GM13977 (cell line): ENCODE data around the gene CEND1.

Experiments
- DNase-seq: peaks from one replicate; pipeline ENCODE4 v3.0.0; 2012; ENCODE audit warnings: low spot score
- CTCF ChIP-seq: IDR thresholded peaks from 2 replicates; pipeline ENCODE4 v1.5.1; 2012; ENCODE audit warnings: mild to moderate bottlenecking, control low read depth; ENCODE audit not compliant: insufficient read depth; ENCODE audit errors: extremely low read depth, missing control alignments
- in situ Hi-C: fragments of 300-500 bp; cut with MboI; formaldehyde crosslinking; loops from one replicate; pipeline ENCODE4 v1.12.0; 2022; ENCODE audit warnings: low sequenced_read_pairs, low pct_unique_long_range_greater_than_20kb, mixed read lengths, inconsistent platforms; ENCODE audit not compliant: unreplicated experiment

CEND1 gene

GRCh38 chr11:836274-836673, 46.4 kb upstream of the CEND1 start:
- TF ChIP-seq CTCF, result no peak
- in situ Hi-C loops, result no loop called here
- DNase-seq, result no peak

GRCh38 chr11:834371-835316, 44.8 kb upstream of the CEND1 start:
- no peak for TF ChIP-seq CTCF
- DNase-seq, result no peak
- in situ Hi-C loops, result no loop called here

DNA sequence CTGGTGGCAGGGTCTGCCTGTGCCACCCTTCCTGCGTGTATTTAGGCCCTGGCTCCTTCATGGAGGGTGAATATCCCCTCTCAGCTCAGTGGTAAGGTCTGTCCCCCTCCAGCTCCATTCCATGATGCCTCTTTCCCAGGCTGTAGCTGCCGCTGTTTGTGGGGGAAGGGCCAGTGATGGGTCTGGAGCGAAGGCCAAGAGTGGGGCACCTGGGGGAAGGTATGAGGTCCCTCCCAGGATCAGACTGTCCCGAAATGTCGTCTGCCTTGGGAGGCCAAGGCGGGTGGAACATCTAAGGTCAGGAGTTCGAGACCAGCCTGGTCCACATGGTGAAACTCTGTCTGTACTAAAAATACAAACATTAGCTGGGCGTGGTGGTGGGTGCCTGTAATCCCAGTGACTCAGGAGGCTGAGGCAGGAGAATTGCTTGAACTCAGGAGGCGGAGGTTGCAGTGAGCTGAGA, 44.0 kb upstream of the CEND1 start:
- in situ Hi-C loops, result no loop called here
- no peak for DNase-seq
- TF ChIP-seq CTCF, result no peak

DNA sequence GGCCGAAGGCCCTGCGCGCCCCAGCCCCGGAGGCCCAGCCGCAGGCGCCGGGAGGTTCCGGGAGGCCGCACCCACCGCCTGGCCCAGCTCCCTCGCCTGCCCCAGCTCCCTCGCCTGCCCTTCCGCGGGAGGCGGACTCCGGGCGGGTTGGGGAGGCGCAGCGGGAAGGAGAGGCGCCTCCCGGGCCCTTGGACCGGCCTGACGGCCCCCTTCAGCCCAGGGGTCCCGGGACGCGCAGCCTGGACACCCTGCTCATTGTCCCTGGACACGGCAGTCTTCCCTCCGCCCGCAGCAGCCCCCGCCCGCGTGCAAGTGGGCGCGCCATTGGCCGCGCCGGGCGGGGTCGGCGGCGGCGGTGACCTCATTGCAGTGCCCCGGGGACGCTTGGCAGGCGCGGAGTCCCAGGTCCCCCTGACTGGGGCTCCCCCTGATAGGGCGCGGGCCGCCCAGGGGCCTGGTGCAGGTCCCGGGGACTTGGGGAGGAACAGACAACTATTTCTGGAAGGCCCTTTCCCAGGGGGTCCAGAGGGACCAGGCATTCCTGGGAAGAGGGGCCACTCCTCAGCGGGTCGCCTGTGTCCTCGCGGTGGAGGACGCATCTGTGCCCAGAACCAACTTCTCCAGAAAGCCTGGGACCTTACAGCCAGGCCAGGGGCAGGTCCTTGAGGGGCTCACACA, 43.4 kb upstream of the CEND1 start:
- no peak for TF ChIP-seq CTCF
- peak; percentile 72 for DNase-seq
- in situ Hi-C loops, result no loop called here

GRCh38 chr11:832529-833113, 42.7 kb upstream of the CEND1 start, which contains the start of gene CD151:
TSS of gene CD151 (plus strand) at chr11:832952. CDS start at chr11:836070, 3,118 bp downstream.
- TF ChIP-seq CTCF, result no peak
- DNase-seq, result peak; percentile 88
- in situ Hi-C loops, result no loop called here

GRCh38 chr11:831961-832528, 42.2 kb upstream of the CEND1 start:
- no peak for DNase-seq
- in situ Hi-C loops, result no loop called here
- no peak for TF ChIP-seq CTCF
